Astrocyte (in vitro differentiated cells and primary cell): ENCODE results near the gene GPRC5D. TPM values are rescaled to one million over a fixed set of nuclear protein-coding genes. Genes with fewer than 3 reads are reported as not detected.

Experiments used
- DNase-seq: peaks from one replicate; pipeline ENCODE4 v3.0.0-alpha.2; 2010; ENCODE audit warnings: low read depth
- FAIRE-seq: peaks from 2 replicates; lab custom pipeline; 2011; peaks lifted over from hg19 to GRCh38; lab: Jason Lieb, UNC
- H2AFZ ChIP-seq: 2 replicates; pipeline ENCODE4 v1.6.0; 2012; ENCODE audit warnings: low read depth, low read length, inconsistent platforms
- H3K27ac ChIP-seq: 2 replicates; pipeline ENCODE4 v1.5.1; 2011; ENCODE audit warnings: low read depth, low read length, inconsistent platforms
- H3K27me3 ChIP-seq: 2 replicates; pipeline ENCODE4 v1.6.0; 2011; ENCODE audit warnings: low read length, inconsistent platforms; ENCODE audit not compliant: insufficient read depth
- H3K36me3 ChIP-seq: 2 replicates; pipeline ENCODE4 v1.5.1; 2011; ENCODE audit warnings: low read length, inconsistent platforms; ENCODE audit not compliant: insufficient read depth
- H3K4me1 ChIP-seq: 2 replicates; pipeline ENCODE4 v1.5.1; 2011; ENCODE audit warnings: low read length, inconsistent platforms; ENCODE audit not compliant: insufficient read depth
- H3K4me2 ChIP-seq: 2 replicates; pipeline ENCODE4 v1.6.0; 2012; ENCODE audit warnings: low read length, inconsistent platforms
- H3K4me3 ChIP-seq: 2 replicates; pipeline ENCODE4 v1.5.1; 2011; ENCODE audit warnings: low read depth, mild to moderate bottlenecking, low read length, inconsistent platforms; ENCODE audit not compliant: insufficient read depth
- H3K79me2 ChIP-seq: 2 replicates; pipeline ENCODE4 v1.6.0; 2012; ENCODE audit warnings: mild to moderate bottlenecking, low read length, inconsistent platforms; ENCODE audit not compliant: insufficient read depth
- H3K9ac ChIP-seq: 2 replicates; pipeline ENCODE4 v1.6.0; 2012; ENCODE audit warnings: mild to moderate bottlenecking, low read length, inconsistent platforms
- H3K9me3 ChIP-seq: 2 replicates; pipeline ENCODE4 v1.5.1; 2012; ENCODE audit warnings: low read depth, mild to moderate bottlenecking, low read length, inconsistent platforms; ENCODE audit not compliant: insufficient read depth
- H4K20me1 ChIP-seq: 2 replicates; pipeline ENCODE4 v1.6.0; 2012; ENCODE audit warnings: low read length, inconsistent platforms; ENCODE audit not compliant: insufficient read depth
- H3K27ac Mint-ChIP-seq: one replicate; pipeline ENCODE4 v1.8.0; 2021; ENCODE audit warnings: mild to moderate bottlenecking, mixed read lengths; ENCODE audit not compliant: unreplicated experiment
- H3K27me3 Mint-ChIP-seq: one replicate; pipeline ENCODE4 v1.8.0; 2021; ENCODE audit warnings: low read depth, mixed read lengths; ENCODE audit not compliant: unreplicated experiment
- H3K36me3 Mint-ChIP-seq: one replicate; pipeline ENCODE4 v1.8.0; 2021; ENCODE audit warnings: low read depth, mixed read lengths; ENCODE audit not compliant: unreplicated experiment
- H3K4me1 Mint-ChIP-seq: one replicate; pipeline ENCODE4 v1.8.0; 2021; ENCODE audit warnings: low read depth, mixed read lengths; ENCODE audit not compliant: unreplicated experiment
- H3K4me3 Mint-ChIP-seq: one replicate; pipeline ENCODE4 v1.8.0; 2021; ENCODE audit warnings: mild to moderate bottlenecking, moderate library complexity, mixed read lengths; ENCODE audit not compliant: unreplicated experiment
- H3K9me3 Mint-ChIP-seq: one replicate; pipeline ENCODE4 v1.8.0; 2021; ENCODE audit warnings: mild to moderate bottlenecking, mixed read lengths; ENCODE audit not compliant: unreplicated experiment
- CTCF ChIP-seq: IDR thresholded peaks from 2 replicates; pipeline ENCODE4 v1.5.1; 2011; ENCODE audit warnings: low read depth, mild to moderate bottlenecking, inconsistent platforms, low read length, moderate library complexity; ENCODE audit not compliant: insufficient read depth
- EZH2 ChIP-seq: IDR thresholded peaks from 2 replicates; pipeline ENCODE4 v1.6.1; 2012; ENCODE audit warnings: mild to moderate bottlenecking, low read length, inconsistent platforms; ENCODE audit not compliant: insufficient read depth
- total RNA-seq: library from RNA; stranded (reverse); gene quantifications from 2 replicates; pipeline ENCODE4 v1.2.1, GENCODE V29; 2021

Gene GPRC5D
- total RNA-seq, 1 donor from 2014 or later: not detected

- H3K4me2 ChIP-seq: peak overlapping the region; percentile 98
- no peaks in the 10 kb centered on the region for H3K9me3 Mint-ChIP-seq
- no peak overlapping the region for H3K4me3 Mint-ChIP-seq
- H3K27ac Mint-ChIP-seq: no peak overlapping the region
- no peaks in the 10 kb centered on the region for H3K36me3 ChIP-seq
- peaks cover 5% of the 10 kb centered on the region for H4K20me1 ChIP-seq
- H3K36me3 Mint-ChIP-seq: no peaks in the 10 kb centered on the region
- FAIRE-seq (no peak), DNase-seq (no peak)
- no peak overlapping the region for H2AFZ ChIP-seq
- H3K79me2 ChIP-seq: peaks cover 24% of the 10 kb centered on the region
- peaks cover 8% of the 10 kb centered on the region for H3K4me1 Mint-ChIP-seq
- H3K27ac ChIP-seq: no peak overlapping the region
- no peak overlapping the region for H3K9ac ChIP-seq
- no peak overlapping the region for H3K4me3 ChIP-seq
- no peak for TF ChIP-seq CTCF
- H3K9me3 ChIP-seq: no peaks in the 10 kb centered on the region
- H3K4me1 ChIP-seq: peaks cover 20% of the 10 kb centered on the region
- no peaks in the 10 kb centered on the region for H3K27me3 Mint-ChIP-seq
- H3K27me3 ChIP-seq: no peaks in the 10 kb centered on the region
These were observed 46.3 kb upstream of the GPRC5D start for GRCh38 chr12:12998248-12998647.

- Mint-ChIP-seq H3K9me3 (no peaks in the 10 kb centered on the region), H3K4me3 (no peak overlapping the region), H3K4me1 (peaks cover 11% of the 10 kb centered on the region), H3K27me3 (no peaks in the 10 kb centered on the region), H3K36me3 (no peaks in the 10 kb centered on the region), H3K27ac (no peak overlapping the region)
- Histone ChIP-seq H3K4me3 (no peak overlapping the region), H3K27me3 (no peaks in the 10 kb centered on the region), H3K4me1 (peaks cover 20% of the 10 kb centered on the region), H3K36me3 (no peaks in the 10 kb centered on the region), H3K79me2 (peaks cover 24% of the 10 kb centered on the region), H3K4me2 (no peak overlapping the region), H3K9ac (no peak overlapping the region), H3K9me3 (no peaks in the 10 kb centered on the region), H2AFZ (no peak overlapping the region), H3K27ac (no peak overlapping the region), H4K20me1 (peaks cover 5% of the 10 kb centered on the region)
- DNase-seq (no peak), FAIRE-seq (no peak)
- TF ChIP-seq EZH2 (no peak), CTCF (no peak)
These were observed 45.8 kb upstream of the GPRC5D start for GRCh38 chr12:12997734-12998133.

GRCh38 chr12:12997156-12997555, 45.2 kb upstream of the GPRC5D start:
- Mint-ChIP-seq H3K4me3 (no peak overlapping the region), H3K36me3 (no peaks in the 10 kb centered on the region), H3K4me1 (peaks cover 16% of the 10 kb centered on the region), H3K27ac (no peak overlapping the region), H3K9me3 (no peaks in the 10 kb centered on the region), H3K27me3 (no peaks in the 10 kb centered on the region)
- H4K20me1 ChIP-seq: peaks cover 5% of the 10 kb centered on the region
- no peak overlapping the region for H3K4me3 ChIP-seq
- no peaks in the 10 kb centered on the region for H3K36me3 ChIP-seq
- no peak overlapping the region for H2AFZ ChIP-seq
- DNase-seq: no peak
- no peaks in the 10 kb centered on the region for H3K27me3 ChIP-seq
- H3K4me2 ChIP-seq: no peak overlapping the region
- TF ChIP-seq EZH2: no peak
- no peak for TF ChIP-seq CTCF
- H3K9me3 ChIP-seq: no peaks in the 10 kb centered on the region
- peaks cover 20% of the 10 kb centered on the region for H3K4me1 ChIP-seq
- no peak for FAIRE-seq
- no peak overlapping the region for H3K9ac ChIP-seq
- H3K27ac ChIP-seq: no peak overlapping the region
- peaks cover 24% of the 10 kb centered on the region for H3K79me2 ChIP-seq
